Tibial nerve (tissue), 4 donors: ENCODE results near the gene CLIP1. TPM values are rescaled to one million over a fixed set of nuclear protein-coding genes. Genes with fewer than 3 reads are reported as not detected.

ENCODE experiments used
- DNase-seq, 2 donors: peaks; one replicate each; pipeline ENCODE4 v3.0.0-alpha.2; 2019; ENCODE audit warnings: low spot score in 2 of 2
- H3K27ac ChIP-seq, 4 donors: fragments of 200-600 bp; sonication (generic) in 3 of 4; one replicate each; pipeline ENCODE4 v1.5.1; 2017 to 2019; ENCODE audit warnings: mild to moderate bottlenecking in 1 of 4
- H3K27me3 ChIP-seq, 2 donors: fragments of 200-600 bp; sonication (generic) in 1 of 2; one replicate each; pipeline versions ENCODE4 v1.5.1 to v1.6.0; 2017 to 2019
- H3K36me3 ChIP-seq, 3 donors: fragments of 200-600 bp; sonication (generic); one replicate each; pipeline ENCODE4 v1.5.1; 2018 to 2019
- H3K4me1 ChIP-seq, 4 donors: fragments of 200-600 bp; sonication (generic) in 3 of 4; one replicate each; pipeline ENCODE4 v1.5.1; 2017 to 2019
- H3K4me3 ChIP-seq, 4 donors: fragments of 200-600 bp; sonication (generic) in 3 of 4; one replicate each; pipeline ENCODE4 v1.5.1; 2017 to 2019; ENCODE audit warnings: mild to moderate bottlenecking in 1 of 4, moderate library complexity in 1 of 4
- H3K9me3 ChIP-seq, 4 donors: fragments of 200-600 bp; sonication (generic) in 3 of 4; one replicate each; pipeline ENCODE4 v1.5.1; 2017 to 2019
- CTCF ChIP-seq, 5 experiments: fragments of 200-600 bp in 3 of 5; fragments of 450-650 bp in 2 of 5; sonication (generic) in 3 of 5; IDR thresholded peaks; one replicate each; pipeline ENCODE4 v1.5.1; 2016 to 2019; ENCODE audit warnings: antibody characterized with exemption in 5 of 5, mild to moderate bottlenecking in 3 of 5, moderate library complexity in 2 of 5
- EP300 ChIP-seq, 2 donors: sonication (generic); formaldehyde crosslinking; IDR thresholded peaks; one replicate each; pipeline ENCODE4 v1.6.1; 2017; ENCODE audit warnings: antibody characterized with exemption in 2 of 2, mild to moderate bottlenecking in 1 of 2
- POLR2A ChIP-seq, 2 donors: fragments of 450-650 bp; IDR thresholded peaks; one replicate each; pipeline ENCODE4 v1.6.1; 2017; ENCODE audit warnings: antibody characterized with exemption in 2 of 2, mild to moderate bottlenecking in 2 of 2, moderate library complexity in 2 of 2
- WGBS, 2 donors: methylation state at CpG; one replicate each; pipeline ENCODE4 v1.1.5; 2018; 5-methylcytosine and 5-hydroxymethylcytosine counted together
- total RNA-seq, 4 donors: library from RNA; depleted of rRNA; stranded (reverse); fragments of >200 nt; gene quantifications; one replicate each; pipeline ENCODE4 v1.1.0, GENCODE V29; 2016

The CLIP1 gene
- total RNA-seq, 4 donors from 2014 or later = 89.2 to 105 (median 90.9) TPM

- no peak overlapping the region for H3K27ac ChIP-seq
- H3K9me3 ChIP-seq = no peaks in the 10 kb centered on the region
- H3K4me1 ChIP-seq = no peaks in the 10 kb centered on the region
- no peaks in the 10 kb centered on the region for H3K27me3 ChIP-seq
- H3K4me3 ChIP-seq = no peak overlapping the region
- 92 to 95% methylated on average over 14 of the region's 14 CpGs for WGBS, 2 donors
- H3K36me3 ChIP-seq = peaks cover 0 to 86% (median 5%) of the 10 kb centered on the region in 3 donors
- TF ChIP-seq CTCF (IDR thresholded peaks at IDR 0.05) = no peak
- no peak for TF ChIP-seq EP300 (IDR thresholded peaks at IDR 0.05)
- TF ChIP-seq POLR2A (IDR thresholded peaks at IDR 0.05) = no peak
- DNase-seq = no peak
Observed at GRCh38 chr12:122298071-122298748, 124.3 kb downstream of the CLIP1 start.

DNA sequence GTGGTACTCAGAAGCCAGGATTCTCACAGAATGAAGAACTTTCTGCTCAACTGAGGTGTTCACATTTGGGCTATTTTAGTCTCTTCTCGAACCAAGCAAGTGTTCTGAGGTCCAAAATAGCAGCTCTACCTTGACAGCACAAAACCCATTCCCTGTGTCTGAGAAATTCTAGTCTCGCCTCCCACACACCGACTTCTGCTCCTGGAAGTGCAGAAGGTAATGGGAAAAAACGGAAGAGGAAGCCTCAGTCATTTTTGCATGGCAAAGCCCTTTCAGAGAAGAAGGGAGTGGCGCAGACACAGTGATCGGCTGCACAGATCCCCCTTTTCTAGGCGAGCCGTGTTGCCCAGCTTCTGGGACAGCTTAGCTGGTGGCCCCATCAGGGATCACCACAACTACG is 125.0 kb downstream of the CLIP1 start:
- no peak for TF ChIP-seq POLR2A (IDR thresholded peaks at IDR 0.05)
- TF ChIP-seq CTCF (IDR thresholded peaks at IDR 0.05) = no peak
- TF ChIP-seq EP300 (IDR thresholded peaks at IDR 0.05) = no peak
- H3K4me1 ChIP-seq = no peaks in the 10 kb centered on the region
- 95 to 96% methylated on average over 9 of the region's 9 CpGs for WGBS, 2 donors
- H3K27me3 ChIP-seq = no peaks in the 10 kb centered on the region
- no peaks in the 10 kb centered on the region for H3K9me3 ChIP-seq
- DNase-seq = no peak
- H3K4me3 ChIP-seq = no peak overlapping the region
- H3K36me3 ChIP-seq = peaks cover 0 to 79% (median 5%) of the 10 kb centered on the region in 3 donors
- no peak overlapping the region for H3K27ac ChIP-seq

GRCh38 chr12:122295877-122296276 is 126.6 kb downstream of the CLIP1 start:
- Histone ChIP-seq H3K27ac (no peak overlapping the region), H3K4me1 (no peaks in the 10 kb centered on the region), H3K36me3 (peaks cover 0 to 76% (median 5%) of the 10 kb centered on the region in 3 donors), H3K9me3 (no peaks in the 10 kb centered on the region), H3K27me3 (no peaks in the 10 kb centered on the region), H3K4me3 (no peak overlapping the region)
- TF ChIP-seq EP300 (IDR thresholded peaks at IDR 0.05) = no peak
- DNase-seq = no peak

DNA sequence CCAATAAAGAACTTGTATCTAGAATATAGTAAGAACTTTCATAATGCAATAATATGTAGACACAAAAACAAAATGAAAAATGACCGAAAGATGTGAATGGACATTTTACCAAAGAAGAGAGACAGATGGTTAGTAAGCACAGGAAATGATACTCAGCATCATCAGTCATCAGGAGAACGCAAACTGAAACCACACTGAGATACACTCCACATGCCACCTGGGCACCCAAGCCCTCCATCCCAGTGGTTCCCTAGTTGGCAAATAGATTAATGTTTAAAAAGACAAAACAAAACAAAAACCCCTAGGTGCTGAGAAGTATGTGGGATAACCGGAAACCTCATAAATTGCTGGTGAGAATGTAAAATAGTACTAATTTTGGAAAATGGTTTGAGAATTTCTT is 129.4 kb downstream of the CLIP1 start:
- Histone ChIP-seq H3K27me3 (no peaks in the 10 kb centered on the region), H3K4me1 (no peaks in the 10 kb centered on the region), H3K27ac (no peak overlapping the region), H3K4me3 (no peak overlapping the region), H3K9me3 (no peaks in the 10 kb centered on the region), H3K36me3 (peaks cover 0 to 72% (median 0%) of the 10 kb centered on the region in 3 donors)
- DNase-seq = no peak
- 92 to 97% methylated on average over 3 of the region's 3 CpGs for WGBS, 2 donors
- TF ChIP-seq EP300 (IDR thresholded peaks at IDR 0.05) (no peak), CTCF (IDR thresholded peaks at IDR 0.05) (no peak), POLR2A (IDR thresholded peaks at IDR 0.05) (no peak)

GRCh38 chr12:122291431-122291830 is 131.0 kb downstream of the CLIP1 start:
- H3K27me3 ChIP-seq = no peaks in the 10 kb centered on the region
- 93 to 96% methylated on average over 8 of the region's 8 CpGs for WGBS, 2 donors
- TF ChIP-seq CTCF (IDR thresholded peaks at IDR 0.05) = no peak
- no peak for TF ChIP-seq EP300 (IDR thresholded peaks at IDR 0.05)
- TF ChIP-seq POLR2A (IDR thresholded peaks at IDR 0.05) = no peak
- H3K4me1 ChIP-seq = no peaks in the 10 kb centered on the region
- peaks cover 0 to 72% (median 0%) of the 10 kb centered on the region in 3 donors for H3K36me3 ChIP-seq
- no peak overlapping the region for H3K4me3 ChIP-seq
- H3K9me3 ChIP-seq = no peaks in the 10 kb centered on the region
- DNase-seq = no peak
- no peak overlapping the region for H3K27ac ChIP-seq
